ENCODE data around the gene CAPNS2.

DNA sequence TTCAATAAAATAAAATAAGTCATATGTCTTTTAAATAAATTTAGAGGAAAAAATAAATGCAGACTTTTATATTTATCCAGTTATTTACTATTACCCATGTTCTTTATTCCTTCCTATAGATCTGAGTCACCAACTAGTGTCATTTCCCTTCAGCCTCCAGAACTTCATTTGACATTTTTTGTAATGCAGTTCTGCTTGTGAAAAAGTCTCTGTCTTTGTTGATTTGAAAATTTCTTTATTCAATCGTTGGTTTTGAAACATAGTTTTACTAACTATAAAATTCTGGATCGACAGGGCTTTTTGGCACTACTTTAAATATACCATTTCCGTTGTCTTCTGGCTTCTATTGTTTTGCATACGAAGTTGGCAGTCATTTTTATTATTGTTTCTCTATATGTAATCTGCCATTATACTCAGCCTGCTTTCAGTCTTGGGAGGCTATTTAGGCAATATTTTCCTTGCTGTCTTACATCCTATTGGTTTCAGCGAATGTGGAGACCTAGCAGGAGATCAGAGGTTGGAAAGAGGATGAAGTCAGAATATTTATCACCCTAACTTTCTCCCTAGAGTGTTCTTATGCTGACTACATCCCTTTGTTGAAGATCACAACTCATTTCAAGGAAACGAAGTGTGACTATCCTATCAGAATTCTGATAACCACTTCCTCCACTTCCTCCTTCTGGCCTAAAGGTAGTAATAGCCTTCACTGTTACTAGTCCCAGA lies 47.3 kb downstream of the CAPNS2 start:
- no peak for TF ChIP-seq JUND (IDR thresholded peaks at IDR 0.05)
- TF ChIP-seq EZH2 (IDR thresholded peaks at IDR 0.05): no peak
- TF ChIP-seq CTCF (IDR thresholded peaks at IDR 0.05 in 2 of 3, conservative IDR thresholded peaks at IDR 0.05 in 1 of 3; ENCODE audit: borderline replicate concordance in 1 of 3, insufficient read depth in 1 of 3, low read depth in 2 of 3, low read length in 2 of 3): no peak
- TF ChIP-seq POLR2A (IDR thresholded peaks at IDR 0.05; ENCODE audit: borderline replicate concordance, extremely low read depth, insufficient read depth, insufficient read length): no peak
- TF ChIP-seq RAD21 (IDR thresholded peaks at IDR 0.05; ENCODE audit: low read depth): no peak
- TF ChIP-seq ZNF274 (IDR thresholded peaks at IDR 0.05; ENCODE audit: low read depth, low read length): no peak
- no peak for TF ChIP-seq FOSL1 (IDR thresholded peaks at IDR 0.05; ENCODE audit: low read depth)
- TF ChIP-seq CEBPB (IDR thresholded peaks at IDR 0.05; ENCODE audit: low read depth): no peak
- TF ChIP-seq MAX (IDR thresholded peaks at IDR 0.05): no peak
- TF ChIP-seq TCF7L2 (IDR thresholded peaks at IDR 0.05; ENCODE audit: borderline replicate concordance, extremely low read depth, insufficient read depth, insufficient read length): no peak
- no peak for TF ChIP-seq YY1 (IDR thresholded peaks at IDR 0.05; ENCODE audit: extremely low read depth, insufficient replicate concordance, low read depth, low read length)
- TF ChIP-seq EZH2phosphoT487 (IDR thresholded peaks at IDR 0.05; ENCODE audit: borderline replicate concordance): no peak
- TF ChIP-seq EGR1 (IDR thresholded peaks at IDR 0.05; ENCODE audit: low read depth): no peak

All from HCT116 (cell line).